Colonic mucosa (tissue), 4 donors: ENCODE measurements around the gene BTBD2. TPM values are rescaled to one million over a fixed set of nuclear protein-coding genes. Genes with fewer than 3 reads are reported as not detected.

ENCODE experiments used
- DNase-seq: peaks from one replicate; pipeline ENCODE4 v3.0.0-alpha.2; 2020
- H3K27ac ChIP-seq: fragments of 200-600 bp; one replicate; pipeline ENCODE4 v1.8.0; 2021
- H3K27me3 ChIP-seq: fragments of 200-600 bp; one replicate; pipeline ENCODE4 v1.8.0; 2021
- H3K36me3 ChIP-seq: fragments of 200-600 bp; one replicate; pipeline ENCODE4 v1.8.0; 2021
- H3K4me1 ChIP-seq: fragments of 200-600 bp; one replicate; pipeline ENCODE4 v1.8.0; 2021; ENCODE audit warnings: mild to moderate bottlenecking
- H3K4me3 ChIP-seq: fragments of 200-600 bp; one replicate; pipeline ENCODE4 v1.8.0; 2021
- H3K9ac ChIP-seq, 2 donors: one replicate each; pipeline ENCODE4 v1.7.0; 2013; ENCODE audit warnings: control low read depth in 2 of 2, low read depth in 2 of 2, low read length in 2 of 2
- H3K9me3 ChIP-seq: fragments of 200-600 bp; one replicate; pipeline ENCODE4 v1.8.0; 2021
- intact Hi-C: fragments of 100-400 bp; cut with DNase I; formaldehyde crosslinking; loops from one replicate; pipeline ENCODE4 v1.14.1; 2022
- total RNA-seq, 2 donors: library from RNA; stranded (reverse); fragmentation: NEBNext Ultra II Directional in 1 of 2; extraction: Animal tissue kit (Norgen Biotek cat#: 25700) in 1 of 2; gene quantifications; one replicate each; pipeline ENCODE4 v1.2.1, GENCODE V29; 2021
- TF ChIP-seq, protein P1 (sequence below): fragments of 200-600 bp; IDR thresholded peaks from one replicate; pipeline ENCODE4 v1.8.0; 2022; ENCODE audit warnings: antibody characterized with exemption, mild to moderate bottlenecking
- donor health status: healthy.
- donor health status: DM: no; HTN: no; CAD: no.
- donor health status: DM: no; HTN: no; CAD: no.

BTBD2 gene
- total RNA-seq, 2 donors from 2014 or later, result 74.5 to 81.5 TPM

DNA sequence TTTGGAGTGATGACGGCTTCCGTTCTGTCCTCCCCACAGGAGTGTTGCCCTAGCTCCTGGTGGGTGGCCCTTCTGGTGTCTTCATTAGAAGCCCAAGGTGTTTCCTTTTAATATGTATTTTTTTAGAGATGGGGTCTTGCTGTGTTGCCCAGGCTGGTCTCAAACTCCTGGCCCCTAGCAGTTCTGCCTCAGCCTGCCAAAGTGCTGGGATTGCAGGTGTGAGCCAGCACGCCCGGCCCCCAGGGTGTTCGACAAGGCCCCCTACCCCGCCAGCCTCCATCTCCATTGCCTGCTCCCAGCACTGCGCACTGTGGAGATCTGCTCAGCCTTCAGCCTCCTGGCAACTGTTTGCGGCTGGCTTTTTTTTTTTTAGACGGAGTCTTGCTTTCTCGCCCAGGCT lies 31.2 kb downstream of the BTBD2 start:
- Histone ChIP-seq H3K27ac (no peak overlapping the region), H3K9ac (no peak overlapping the region), H3K27me3 (no peaks in the 10 kb centered on the region), H3K9me3 (no peaks in the 10 kb centered on the region), H3K4me3 (no peak overlapping the region), H3K4me1 (no peaks in the 10 kb centered on the region), H3K36me3 (peaks cover 13% of the 10 kb centered on the region)
- intact Hi-C loops, result no loop called here
- no peak for DNase-seq
- TF ChIP-seq, protein P1, sequence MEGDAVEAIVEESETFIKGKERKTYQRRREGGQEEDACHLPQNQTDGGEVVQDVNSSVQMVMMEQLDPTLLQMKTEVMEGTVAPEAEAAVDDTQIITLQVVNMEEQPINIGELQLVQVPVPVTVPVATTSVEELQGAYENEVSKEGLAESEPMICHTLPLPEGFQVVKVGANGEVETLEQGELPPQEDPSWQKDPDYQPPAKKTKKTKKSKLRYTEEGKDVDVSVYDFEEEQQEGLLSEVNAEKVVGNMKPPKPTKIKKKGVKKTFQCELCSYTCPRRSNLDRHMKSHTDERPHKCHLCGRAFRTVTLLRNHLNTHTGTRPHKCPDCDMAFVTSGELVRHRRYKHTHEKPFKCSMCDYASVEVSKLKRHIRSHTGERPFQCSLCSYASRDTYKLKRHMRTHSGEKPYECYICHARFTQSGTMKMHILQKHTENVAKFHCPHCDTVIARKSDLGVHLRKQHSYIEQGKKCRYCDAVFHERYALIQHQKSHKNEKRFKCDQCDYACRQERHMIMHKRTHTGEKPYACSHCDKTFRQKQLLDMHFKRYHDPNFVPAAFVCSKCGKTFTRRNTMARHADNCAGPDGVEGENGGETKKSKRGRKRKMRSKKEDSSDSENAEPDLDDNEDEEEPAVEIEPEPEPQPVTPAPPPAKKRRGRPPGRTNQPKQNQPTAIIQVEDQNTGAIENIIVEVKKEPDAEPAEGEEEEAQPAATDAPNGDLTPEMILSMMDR, result no peak

DNA sequence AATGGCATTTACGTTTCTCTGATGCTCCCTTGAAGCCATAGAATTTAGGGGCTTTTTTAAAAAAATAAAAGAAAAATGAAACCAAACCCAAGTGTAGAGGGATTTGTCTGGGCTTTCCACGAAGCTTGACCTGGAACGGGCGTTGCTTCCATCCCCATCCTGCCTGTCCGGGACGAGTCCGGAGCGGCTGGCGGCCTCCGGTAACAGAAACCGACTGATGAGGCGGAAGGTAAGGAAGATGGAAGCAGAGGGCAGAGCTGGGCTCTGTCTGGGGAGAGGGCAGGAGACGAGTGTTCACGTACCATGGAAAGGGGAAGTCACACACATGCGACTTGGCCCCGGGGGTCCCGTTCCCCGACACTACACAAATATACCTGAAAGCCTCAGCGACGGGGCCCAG lies 34.3 kb downstream of the BTBD2 start:
- no peak overlapping the region for H3K4me3 ChIP-seq
- H3K36me3 ChIP-seq, result peaks cover 10% of the 10 kb centered on the region
- H3K27ac ChIP-seq, result no peak overlapping the region
- H3K27me3 ChIP-seq, result no peaks in the 10 kb centered on the region
- no peak for DNase-seq
- H3K9me3 ChIP-seq, result no peaks in the 10 kb centered on the region
- intact Hi-C loops, result no loop called here
- TF ChIP-seq, protein P1, result no peak
- H3K4me1 ChIP-seq, result no peaks in the 10 kb centered on the region
- no peak overlapping the region for H3K9ac ChIP-seq

DNA sequence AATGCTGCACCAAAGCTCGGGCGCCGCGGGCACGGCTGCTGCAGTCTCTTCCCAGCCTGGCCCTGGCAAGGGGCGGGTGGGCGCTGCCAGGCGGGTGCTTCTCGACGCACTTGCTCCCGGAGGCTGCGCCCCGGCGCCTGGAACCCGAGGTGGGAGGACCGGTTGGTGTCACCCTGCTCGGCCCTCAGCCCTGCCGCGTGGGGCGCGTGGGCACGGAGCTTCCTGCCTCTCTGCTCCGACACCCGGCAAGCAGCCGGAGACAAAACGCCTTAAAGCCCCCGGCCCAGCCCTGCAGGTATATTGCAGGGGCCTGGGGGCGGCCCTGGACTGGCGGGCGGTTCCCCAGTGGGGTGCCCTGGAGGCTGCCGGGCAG lies 34.7 kb downstream of the BTBD2 start:
- H3K27ac ChIP-seq, result no peak overlapping the region
- no peak overlapping the region for H3K4me3 ChIP-seq
- H3K4me1 ChIP-seq, result no peaks in the 10 kb centered on the region
- no peak for DNase-seq
- peaks cover 10% of the 10 kb centered on the region for H3K36me3 ChIP-seq
- intact Hi-C loops, result no loop called here
- TF ChIP-seq, protein P1, result no peak
- no peaks in the 10 kb centered on the region for H3K9me3 ChIP-seq
- no peaks in the 10 kb centered on the region for H3K27me3 ChIP-seq
- no peak overlapping the region for H3K9ac ChIP-seq

DNA sequence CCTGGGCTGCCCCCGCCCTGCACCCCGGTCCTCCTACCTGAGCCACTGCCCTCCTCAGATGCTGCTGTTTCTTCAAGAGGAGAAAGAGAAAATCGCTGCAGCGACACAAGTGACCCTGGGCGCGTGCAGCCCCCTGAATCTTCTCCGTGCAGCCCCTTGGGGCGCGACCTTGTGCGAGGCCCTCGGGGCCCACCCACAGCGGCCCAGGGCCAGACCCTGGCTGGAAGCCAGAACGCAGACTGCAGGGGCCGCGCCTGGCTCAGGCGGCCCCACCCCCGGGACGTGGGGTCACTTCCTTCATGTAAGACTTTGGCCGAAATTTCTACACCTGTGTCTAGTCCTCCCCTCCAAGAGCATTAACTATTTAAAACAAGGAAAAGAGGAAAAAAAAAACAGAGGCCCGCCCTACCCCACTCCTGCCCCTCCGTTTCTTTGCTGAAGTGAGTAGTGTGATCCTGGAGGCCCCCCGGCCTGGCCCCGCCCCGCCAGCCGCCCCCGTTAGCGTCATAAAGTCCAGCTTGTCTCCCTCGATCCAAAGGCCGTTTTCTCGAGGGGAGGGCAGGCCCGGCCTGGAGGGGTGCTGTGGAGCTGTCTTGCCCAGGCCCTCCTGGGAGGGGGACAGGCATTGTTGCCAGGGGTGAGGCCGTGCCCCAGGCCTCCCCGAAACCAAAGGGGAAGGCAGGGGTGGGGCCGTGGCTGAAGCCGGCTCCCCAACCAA lies 35.3 kb downstream of the BTBD2 start:
- intact Hi-C loops, result no loop called here
- no peaks in the 10 kb centered on the region for H3K4me1 ChIP-seq
- no peak overlapping the region for H3K27ac ChIP-seq
- no peaks in the 10 kb centered on the region for H3K27me3 ChIP-seq
- no peak overlapping the region for H3K9ac ChIP-seq
- TF ChIP-seq, protein P1, result no peak
- no peak overlapping the region for H3K4me3 ChIP-seq
- H3K36me3 ChIP-seq, result peaks cover 10% of the 10 kb centered on the region
- H3K9me3 ChIP-seq, result no peaks in the 10 kb centered on the region
- DNase-seq, result no peak

DNA sequence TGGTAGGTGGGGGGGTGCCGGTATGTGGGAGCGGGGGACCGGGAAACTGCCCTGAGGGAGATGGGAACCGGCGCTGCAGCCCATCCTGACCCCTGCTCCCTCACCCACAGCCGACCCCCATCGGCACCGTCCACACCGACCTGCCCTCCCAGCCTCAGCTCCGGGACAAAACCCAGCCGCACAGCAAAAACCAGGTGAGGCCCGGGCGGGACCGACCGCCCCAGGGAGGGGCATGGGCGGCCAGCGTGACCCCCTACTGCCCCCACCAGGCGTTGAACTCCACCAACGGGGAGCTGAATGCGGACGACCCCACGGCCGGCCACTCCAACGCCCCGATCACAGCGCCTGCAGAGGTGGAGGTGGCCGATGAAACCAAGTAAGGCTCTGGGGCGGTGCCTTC lies 35.9 kb downstream of the BTBD2 start:
- H3K4me3 ChIP-seq, result no peak overlapping the region
- TF ChIP-seq, protein P1, result no peak
- DNase-seq, result no peak
- no peaks in the 10 kb centered on the region for H3K27me3 ChIP-seq
- intact Hi-C loops, result no loop called here
- H3K9ac ChIP-seq, result no peak overlapping the region
- no peaks in the 10 kb centered on the region for H3K4me1 ChIP-seq
- H3K36me3 ChIP-seq, result peaks cover 10% of the 10 kb centered on the region
- no peaks in the 10 kb centered on the region for H3K9me3 ChIP-seq
- H3K27ac ChIP-seq, result no peak overlapping the region
